HG02798 (cell line): ENCODE results near the gene RBP3.

Experiments used
- ATAC-seq: cut with Tn5 transposase; IDR thresholded peaks from one replicate; pipeline ENCODE4 v1.9.1; 2021; ENCODE audit warnings: mild to moderate bottlenecking; ENCODE audit not compliant: unreplicated experiment, poor library complexity

RBP3 gene

DNA sequence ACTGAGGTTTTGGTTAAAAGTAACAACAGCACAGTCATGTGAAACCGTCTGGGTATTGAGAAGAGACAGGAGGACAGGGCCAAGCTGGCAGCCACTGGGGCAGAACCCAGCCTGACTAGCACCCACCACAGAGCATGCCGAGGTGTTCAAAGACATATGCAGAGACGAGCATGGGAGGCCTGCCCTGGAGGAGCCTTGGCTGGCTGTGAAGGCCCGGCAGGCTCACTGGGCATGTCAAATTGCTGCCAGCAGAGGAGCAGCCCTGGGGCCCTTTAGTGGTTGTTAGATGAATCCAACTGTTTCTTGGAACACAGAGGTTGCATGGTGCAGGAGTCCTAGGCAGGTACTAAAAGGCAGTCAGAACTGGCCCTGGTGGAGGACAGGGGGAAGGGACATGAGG, 30.9 kb upstream of the RBP3 start:
- ATAC-seq = no peak

DNA sequence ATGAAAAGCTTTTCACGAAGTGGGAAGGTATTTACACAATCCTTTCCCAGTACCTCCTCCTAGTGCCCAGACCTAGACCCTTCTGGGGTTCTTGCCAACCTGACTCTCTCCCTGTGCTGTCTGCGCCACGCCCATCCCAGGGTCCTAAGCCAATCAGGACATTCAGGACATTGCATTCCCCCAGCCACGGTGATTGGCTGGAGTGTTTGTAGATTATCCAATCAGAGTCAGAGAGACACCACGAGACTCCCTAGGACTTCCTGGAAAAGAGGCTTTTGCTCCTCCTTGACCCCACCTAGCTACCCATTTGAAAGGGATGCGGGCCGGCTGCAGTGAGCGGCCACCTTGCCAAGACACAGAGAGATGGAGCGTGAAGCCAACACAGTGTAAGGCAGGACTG, 29.5 kb upstream of the RBP3 start:
- no peak for ATAC-seq

DNA sequence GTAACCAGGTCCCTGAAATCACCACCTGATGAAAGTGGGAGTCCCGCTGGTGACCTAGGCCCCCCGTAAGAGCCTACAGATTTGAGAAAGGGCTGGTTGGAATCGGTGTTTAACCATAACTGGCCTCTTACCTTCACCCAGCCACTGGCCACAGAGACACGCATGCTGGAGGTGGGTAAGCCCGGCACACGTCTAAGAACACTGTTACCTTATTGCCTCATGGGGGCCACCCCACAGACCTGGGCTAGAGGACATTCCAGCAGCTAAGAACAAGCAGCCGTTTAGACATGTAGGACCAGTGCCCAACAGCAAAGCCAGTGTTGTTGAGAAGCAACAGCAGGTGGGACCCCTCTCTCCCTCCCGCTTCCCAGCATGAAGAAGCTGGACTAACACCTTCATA, 28.4 kb upstream of the RBP3 start:
- ATAC-seq = no peak

DNA sequence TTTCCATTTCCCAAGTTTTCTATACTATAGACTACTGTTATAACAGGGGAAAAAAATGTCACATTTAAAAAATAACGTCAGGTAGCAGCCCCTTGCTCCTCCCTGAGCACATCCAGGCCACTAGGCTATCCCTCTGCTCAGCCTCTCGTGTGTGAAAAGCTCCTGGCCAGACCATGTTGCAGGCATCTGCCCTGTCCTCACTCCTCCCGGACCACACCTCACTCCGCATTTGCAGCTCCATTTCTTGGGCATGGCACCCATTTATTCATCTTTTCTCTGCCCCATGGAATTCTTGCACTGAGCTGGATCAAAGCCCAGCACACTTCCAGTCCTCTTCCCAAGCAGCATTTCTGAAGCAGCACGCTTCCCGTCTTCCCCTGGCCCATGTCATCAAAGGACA, 27.4 kb upstream of the RBP3 start:
- ATAC-seq = no peak

DNA sequence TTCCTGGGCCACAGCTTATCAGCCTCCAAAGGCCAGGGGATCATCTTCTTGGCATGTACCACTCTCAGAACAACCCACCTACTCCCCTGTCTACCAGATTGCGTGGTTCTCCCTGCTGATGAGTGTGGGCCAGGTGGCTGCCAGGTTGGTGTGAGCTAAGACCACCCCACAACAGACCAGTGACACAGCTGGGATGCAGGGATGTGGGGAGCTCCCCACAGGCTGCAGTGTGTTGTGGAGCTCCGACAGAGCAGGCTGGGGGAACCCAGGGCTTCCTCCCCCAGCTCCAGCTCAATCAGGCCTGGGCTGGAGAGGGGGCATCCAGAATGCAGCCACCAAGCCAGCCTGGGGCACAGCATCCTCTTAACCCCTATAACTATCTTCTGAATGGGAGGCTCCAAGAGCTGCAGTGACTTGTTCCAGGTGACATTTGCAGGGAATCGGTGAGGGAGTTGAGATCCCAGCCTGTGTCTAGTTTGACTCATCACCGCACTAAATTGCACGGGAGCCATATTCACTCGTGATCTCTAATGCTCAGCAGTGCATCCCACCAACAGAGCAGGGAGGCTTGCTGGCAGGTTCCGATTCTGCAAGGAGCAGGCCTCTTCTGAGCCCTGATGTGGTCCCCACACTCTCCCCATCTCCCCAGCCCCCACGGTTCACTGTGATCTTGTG, 26.5 kb upstream of the RBP3 start:
- ATAC-seq = no peak

DNA sequence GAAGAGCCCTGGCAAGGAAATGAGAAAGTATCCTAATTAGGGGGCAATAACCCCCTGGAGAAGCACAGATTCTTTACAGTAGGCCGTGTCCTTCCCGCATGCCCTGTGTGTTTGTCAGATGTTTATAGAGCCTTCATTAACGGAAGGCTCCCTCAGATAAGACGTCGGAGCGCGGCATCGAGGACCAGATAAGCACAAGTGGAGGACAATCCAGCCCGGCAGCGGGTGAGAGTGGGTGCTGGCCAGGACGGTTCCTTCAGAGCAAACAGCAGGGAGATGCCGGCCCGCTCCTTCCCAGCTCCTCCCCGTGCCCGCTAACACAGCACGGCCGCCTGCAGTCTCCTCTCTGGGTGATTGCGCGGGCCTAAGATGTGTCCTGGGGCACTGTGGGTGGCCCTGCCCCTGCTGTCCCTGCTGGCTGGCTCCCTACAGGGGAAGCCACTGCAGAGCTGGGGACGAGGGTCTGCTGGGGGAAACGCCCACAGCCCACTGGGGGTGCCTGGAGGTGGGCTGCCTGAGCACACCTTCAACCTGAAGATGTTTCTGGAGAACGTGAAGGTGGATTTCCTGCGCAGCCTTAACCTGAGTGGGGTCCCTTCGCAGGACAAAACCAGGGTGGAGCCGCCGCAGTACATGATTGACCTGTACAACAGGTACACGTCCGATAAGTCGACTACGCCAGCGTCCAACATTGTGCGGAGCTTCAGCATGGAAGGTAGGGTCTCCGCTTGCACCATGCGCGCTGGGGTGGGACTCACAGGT, 25.7 kb upstream of the RBP3 start, which contains the start of gene GDF2:
GDF2 (plus strand) TSS at position 155 of the 762 bp plus-strand sequence; CDS start at position 370, 215 bp downstream.
- no peak for ATAC-seq

DNA sequence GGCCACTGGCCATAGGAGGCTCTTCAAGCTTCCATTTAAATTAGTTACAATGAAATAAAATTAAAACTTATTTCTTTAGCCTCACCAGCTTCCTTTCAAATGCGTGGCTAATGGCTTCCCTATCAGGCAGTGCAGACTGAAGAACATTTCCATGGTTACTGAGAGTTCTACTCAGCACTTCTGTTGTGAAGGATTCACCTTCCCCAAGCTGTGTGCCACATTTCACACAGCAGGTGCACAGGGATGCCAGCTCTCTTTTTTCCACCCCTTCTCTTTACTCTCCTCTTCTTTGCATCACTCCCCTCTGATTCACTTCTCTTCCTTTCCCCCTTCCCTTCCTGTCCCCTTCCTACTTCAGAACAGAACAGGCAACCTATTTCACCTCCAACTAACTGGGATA, 25.1 kb upstream of the RBP3 start:
- no peak for ATAC-seq

DNA sequence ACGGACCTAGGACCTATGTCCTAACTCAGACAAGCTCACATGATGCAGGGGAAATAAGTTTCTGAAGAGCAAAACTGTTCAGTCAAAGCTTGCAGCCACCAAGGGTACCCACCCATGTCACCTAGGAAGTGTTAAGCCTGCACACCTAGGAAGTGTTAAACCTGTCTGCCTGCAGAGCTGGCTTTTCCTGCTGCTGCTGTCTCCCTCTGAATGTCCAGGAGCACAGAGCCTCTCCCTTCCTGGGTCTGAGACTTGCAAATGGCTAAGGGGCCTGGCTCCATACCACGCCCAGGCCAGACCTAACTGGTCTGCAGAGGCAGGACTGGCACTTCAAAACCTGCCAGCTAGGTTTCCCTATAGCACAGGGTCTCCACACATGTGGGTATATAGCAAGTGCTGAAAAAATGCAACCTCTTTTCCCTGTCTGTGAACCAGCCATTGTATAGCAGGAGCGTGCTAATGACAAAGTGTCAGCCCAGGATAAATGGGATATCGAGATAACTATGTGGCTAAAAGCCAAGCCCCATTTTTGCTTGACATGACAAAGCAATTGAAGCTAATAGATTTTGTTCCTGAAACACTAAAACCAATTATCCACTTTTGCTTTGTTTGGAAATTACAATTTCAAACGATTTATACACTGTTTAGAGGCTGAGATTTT, 24.4 kb upstream of the RBP3 start:
- ATAC-seq = no peak

DNA sequence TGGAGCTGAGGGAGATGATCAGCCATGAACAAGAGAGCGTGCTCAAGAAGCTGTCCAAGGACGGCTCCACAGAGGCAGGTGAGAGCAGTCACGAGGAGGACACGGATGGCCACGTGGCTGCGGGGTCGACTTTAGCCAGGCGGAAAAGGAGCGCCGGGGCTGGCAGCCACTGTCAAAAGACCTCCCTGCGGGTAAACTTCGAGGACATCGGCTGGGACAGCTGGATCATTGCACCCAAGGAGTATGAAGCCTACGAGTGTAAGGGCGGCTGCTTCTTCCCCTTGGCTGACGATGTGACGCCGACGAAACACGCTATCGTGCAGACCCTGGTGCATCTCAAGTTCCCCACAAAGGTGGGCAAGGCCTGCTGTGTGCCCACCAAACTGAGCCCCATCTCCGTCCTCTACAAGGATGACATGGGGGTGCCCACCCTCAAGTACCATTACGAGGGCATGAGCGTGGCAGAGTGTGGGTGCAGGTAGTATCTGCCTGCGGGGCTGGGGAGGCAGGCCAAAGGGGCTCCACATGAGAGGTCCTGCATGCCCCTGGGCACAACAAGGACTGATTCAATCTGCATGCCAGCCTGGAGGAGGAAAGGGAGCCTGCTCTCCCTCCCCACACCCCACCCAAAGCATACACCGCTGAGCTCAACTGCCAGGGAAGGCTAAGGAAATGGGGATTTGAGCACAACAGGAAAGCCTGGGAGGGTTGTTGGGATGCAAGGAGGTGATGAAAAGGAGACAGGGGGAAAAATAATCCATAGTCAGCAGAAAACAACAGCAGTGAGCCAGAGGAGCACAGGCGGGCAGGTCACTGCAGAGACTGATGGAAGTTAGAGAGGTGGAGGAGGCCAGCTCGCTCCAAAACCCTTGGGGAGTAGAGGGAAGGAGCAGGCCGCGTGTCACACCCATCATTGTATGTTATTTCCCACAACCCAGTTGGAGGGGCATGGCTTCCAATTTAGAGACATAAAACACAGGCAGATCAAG, 22.6 kb upstream of the RBP3 start:
- no peak for ATAC-seq

DNA sequence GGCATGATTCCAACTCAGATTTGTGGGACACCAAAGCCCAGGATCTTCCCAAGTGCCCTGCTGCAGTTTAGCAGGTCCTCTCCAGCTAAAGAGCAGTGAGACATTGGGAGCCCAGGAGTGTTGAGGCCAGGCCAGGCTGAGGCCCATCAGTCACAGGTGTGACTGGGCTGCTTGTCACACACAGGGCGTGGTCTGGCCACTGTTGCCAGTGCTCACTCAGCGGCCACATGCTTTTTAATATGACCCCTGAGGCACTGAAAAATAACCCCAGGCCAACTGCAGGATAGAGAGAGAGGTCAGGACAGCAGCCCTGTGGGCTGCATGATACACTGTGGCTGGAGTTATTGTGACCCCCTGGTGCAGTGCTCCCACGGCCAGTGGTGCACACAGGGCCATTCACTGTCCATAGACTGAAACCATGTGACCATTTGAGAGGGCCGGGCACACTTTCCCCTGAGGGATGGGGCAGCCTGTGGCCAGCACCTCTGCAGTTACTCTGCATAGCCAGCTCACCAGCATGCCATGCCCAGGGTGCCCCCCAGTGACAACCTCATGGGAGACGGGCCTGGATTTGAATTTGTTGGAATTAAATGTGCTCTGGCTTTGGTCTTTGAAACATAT, 21.7 kb upstream of the RBP3 start:
- ATAC-seq = no peak

DNA sequence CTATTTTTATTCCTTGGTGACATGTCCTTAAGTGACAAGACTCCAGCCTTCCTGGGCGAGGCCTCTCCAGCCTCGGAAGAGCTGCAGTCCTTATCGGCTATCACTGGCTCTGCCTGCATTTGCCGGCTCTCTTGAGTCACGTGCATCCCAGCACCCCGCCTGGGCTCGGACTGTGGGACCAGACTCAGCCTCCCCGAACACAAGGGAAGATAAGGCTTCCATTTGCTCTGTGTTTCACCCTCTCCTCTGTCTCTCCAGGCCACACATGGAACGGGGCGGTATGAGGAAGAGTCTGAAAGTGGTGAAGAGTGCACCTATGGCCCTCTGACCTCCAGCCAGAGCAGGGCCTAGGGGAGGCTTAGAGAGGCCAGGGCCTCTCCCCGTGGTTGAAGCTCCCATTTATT, 21.2 kb upstream of the RBP3 start:
- ATAC-seq = no peak

DNA sequence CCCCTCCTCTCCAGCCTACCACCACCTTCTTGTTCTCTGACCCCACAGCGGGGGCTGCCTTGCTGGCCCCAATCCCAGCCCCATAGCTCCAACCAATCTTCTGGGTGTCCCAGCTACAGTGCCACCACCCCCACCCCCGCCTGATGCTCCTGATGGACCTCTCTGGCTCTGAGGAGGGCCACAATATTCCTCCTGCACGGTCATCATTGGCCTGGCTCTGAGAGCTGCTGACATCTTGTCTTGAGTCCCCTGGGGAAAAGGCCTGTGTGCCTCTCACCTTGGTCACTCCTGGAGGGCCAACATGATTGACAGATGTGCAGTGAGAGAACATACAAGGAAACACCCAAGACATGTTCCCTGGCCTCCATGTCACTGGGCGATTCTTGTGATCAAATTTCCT, 18.3 kb upstream of the RBP3 start:
- no peak for ATAC-seq

DNA sequence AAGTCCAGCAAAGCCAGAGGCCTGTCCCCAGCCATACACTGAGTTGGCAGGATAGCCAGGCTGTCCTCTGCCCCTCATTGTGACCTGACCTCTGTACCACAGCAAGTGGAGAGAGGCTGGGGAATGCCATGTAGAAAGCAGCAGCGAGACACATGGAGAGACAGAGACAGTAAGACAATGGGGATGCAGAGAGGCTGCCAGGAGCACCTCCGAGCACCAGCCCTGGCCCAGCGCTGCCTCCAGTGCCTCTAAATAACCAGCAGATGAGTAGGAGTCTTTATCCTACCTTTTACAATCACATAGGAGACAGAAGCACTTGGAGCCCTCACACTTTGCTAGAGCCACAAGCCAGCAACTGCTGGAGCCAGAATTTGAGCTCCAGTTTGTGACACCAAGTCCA, 17.8 kb upstream of the RBP3 start:
- ATAC-seq = no peak

DNA sequence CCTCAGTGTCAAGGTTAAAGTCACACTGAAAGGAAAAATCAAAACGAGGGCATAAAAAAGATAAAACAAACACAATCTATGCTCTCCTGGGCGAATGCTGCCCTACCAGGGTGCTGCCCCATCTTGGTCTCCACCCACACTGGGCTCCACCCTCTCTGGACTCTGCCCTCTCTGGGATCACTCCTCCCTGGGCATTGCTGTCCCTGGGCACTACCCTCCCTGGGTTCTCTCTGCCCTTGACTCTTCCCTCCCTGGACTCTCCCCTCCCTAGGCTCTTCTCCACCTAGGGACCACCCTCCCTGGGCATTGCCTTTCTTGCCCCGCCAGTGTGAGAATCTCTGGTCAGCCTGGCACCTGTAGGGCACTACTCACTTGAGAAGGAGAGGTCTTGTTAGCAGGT, 17.4 kb upstream of the RBP3 start:
- ATAC-seq = no peak

DNA sequence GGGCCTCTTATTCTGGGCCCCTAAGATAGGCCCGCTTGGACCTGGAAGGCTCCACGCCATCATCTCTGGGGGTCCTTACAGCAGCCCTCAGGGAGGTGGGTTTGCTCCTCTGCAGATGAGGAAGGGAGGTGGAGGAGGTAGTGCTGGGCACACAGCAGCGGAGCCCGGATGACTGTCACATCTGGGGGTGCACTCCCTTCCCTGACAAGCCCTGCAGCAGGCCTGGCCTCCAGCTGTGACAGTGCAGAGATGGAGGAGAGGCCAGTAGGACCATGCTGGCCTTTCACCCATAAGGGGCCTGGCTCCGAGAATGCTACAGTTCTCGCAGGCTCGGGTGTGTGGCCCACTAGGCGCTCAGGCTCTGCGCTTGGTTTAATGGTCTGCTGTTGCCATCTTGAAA, 16.7 kb upstream of the RBP3 start:
- ATAC-seq = no peak

DNA sequence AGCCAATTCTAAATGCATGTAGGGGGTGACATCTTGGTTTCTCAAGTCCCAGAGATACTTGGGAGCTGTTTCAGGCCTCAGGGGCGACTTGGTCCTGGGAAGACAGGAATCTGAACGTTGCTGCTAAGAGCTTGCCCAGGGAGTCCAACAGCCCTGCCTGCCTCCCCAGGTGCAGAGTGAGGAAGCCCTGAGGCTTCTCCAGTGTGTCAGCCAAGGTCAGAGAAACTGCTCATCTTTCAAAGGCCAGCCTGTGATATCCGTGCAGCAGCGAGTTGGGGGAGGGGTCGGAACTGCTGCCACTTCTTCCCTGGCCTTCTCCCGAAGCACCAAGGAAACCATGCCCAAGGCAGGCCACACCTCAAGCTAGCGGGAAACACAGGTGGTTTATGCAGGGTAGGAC, 16.2 kb upstream of the RBP3 start:
- no peak for ATAC-seq

DNA sequence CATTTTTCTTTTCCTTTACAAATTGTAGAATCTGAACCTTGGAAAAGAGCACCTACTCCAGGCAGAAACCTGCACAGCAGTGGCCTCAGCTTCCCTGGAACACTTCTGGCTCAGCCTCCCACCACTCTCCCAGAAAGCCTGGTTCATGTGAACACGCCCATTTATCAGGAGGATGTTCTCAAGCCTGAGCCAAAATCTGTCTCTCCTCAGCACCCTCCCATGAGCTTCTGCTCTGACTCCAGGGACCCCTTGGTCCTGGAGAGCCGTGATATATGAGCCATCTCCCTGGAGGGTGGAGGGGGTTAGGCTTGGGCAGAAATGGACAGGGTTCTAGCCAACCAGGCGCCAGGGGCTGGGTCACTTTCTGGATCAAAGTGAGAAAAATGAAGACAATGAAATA, 15.8 kb upstream of the RBP3 start:
- no peak for ATAC-seq

DNA sequence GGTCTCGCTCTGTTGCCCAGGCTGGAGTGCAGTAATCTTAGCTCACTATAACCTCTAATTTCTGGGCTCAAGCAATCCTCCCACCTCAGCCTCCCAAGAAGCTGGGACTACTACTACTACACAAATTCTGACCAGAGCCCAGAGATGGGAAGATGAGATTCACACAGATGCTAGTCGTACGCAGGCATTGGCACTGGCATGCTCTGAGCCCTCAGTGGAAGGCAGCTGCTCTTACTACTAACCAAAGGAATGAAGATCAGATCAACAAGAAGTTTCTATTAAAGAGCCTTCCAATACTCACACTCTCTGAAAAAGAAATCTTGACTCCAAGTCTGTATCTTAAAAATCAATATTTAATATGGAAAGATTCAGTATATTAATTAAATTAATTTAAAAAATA, 15.2 kb upstream of the RBP3 start:
- no peak for ATAC-seq

DNA sequence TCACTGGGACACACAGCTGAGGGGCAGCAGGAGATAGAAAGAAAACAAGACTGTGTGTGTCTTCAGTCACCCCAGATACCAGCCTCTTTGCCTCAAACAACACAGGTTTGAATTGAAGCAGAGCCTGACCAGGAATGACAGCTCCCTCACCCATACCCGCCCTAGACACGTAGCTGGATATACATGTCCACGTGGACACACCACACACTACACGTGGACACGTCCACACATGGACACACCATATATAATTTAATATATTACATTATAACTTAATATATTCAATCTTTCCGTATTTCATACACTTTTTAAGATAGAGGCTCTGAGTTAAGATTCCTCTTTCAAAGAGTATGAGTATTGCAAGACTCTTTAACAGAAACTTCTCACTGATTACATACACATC, 14.6 kb upstream of the RBP3 start:
- no peak for ATAC-seq
